GM12878 (cell line): ENCODE results near the gene ZNF600. TPM values are rescaled to one million over a fixed set of nuclear protein-coding genes. Genes with fewer than 3 reads are reported as not detected.

Experiments used
- ASH2L ChIP-seq: fragments of 300-600, 200-600 bp; sonication (generic); IDR thresholded peaks from 2 replicates; pipeline ENCODE4 v1.6.1; 2017; ENCODE audit warnings: low read depth, mild to moderate bottlenecking, borderline replicate concordance
- BACH1 ChIP-seq: fragments of 450-650 bp; IDR thresholded peaks from 2 replicates; pipeline ENCODE4 v1.6.1; 2017; ENCODE audit warnings: mild to moderate bottlenecking, borderline replicate concordance
- EED ChIP-seq: sonication (generic); IDR thresholded peaks from 2 replicates; pipeline ENCODE4 v1.6.1; 2016; ENCODE audit warnings: antibody characterized with exemption, low read depth
- EGR1 ChIP-seq, 2 experiments: IDR thresholded peaks; 1 replicate in 1 of 2; 2 replicates in 1 of 2; pipeline ENCODE4 v1.6.1; 2011 to 2012; ENCODE audit warnings: low read depth in 2 of 2, low read length in 2 of 2, borderline replicate concordance in 1 of 2, mild to moderate bottlenecking in 1 of 2, moderate library complexity in 1 of 2
- EP300 ChIP-seq, 2 experiments: fragments of 150-350 bp in 1 of 2; IDR thresholded peaks; 2 replicates each; pipeline ENCODE4 v1.6.1; 2011 to 2012; ENCODE audit warnings: low read depth in 2 of 2, low read length in 2 of 2, borderline replicate concordance in 1 of 2, improper control_type of control experiment in 1 of 2, inconsistent platforms in 1 of 2; ENCODE audit not compliant: control insufficient read depth in 1 of 2
- GABPA ChIP-seq: IDR thresholded peaks from 2 replicates; pipeline ENCODE4 v1.6.1; 2014; ENCODE audit warnings: antibody characterized with exemption, low read depth, mild to moderate bottlenecking, inconsistent platforms
- IRF5 ChIP-seq: fragments of 450-650 bp; IDR thresholded peaks from 2 replicates; pipeline ENCODE4 v1.6.1; 2017; ENCODE audit warnings: borderline replicate concordance
- MTA2 ChIP-seq: fragments of 450-650 bp; IDR thresholded peaks from 2 replicates; pipeline ENCODE4 v1.6.1; 2016; ENCODE audit warnings: low read depth, mild to moderate bottlenecking, moderate library complexity
- MYB ChIP-seq: fragments of 150-350 bp; IDR thresholded peaks from 2 replicates; pipeline ENCODE4 v1.6.1; 2014; ENCODE audit warnings: mild to moderate bottlenecking, low read depth, low read length, borderline replicate concordance
- MYC ChIP-seq: IDR thresholded peaks from 2 replicates; pipeline ENCODE4 v1.6.1; 2011; ENCODE audit warnings: mild to moderate bottlenecking, low read length, moderate library complexity, inconsistent platforms; ENCODE audit not compliant: insufficient read depth, insufficient replicate concordance, insufficient read length, severe bottlenecking
- NR2C1 ChIP-seq: fragments of 450-650 bp; IDR thresholded peaks from 2 replicates; pipeline ENCODE4 v1.6.1; 2017; ENCODE audit warnings: antibody characterized with exemption, mild to moderate bottlenecking, moderate library complexity
- NR2F1 ChIP-seq: fragments of 450-650 bp; conservative IDR thresholded peaks from 2 replicates; pipeline ENCODE4 v1.6.1; 2017; ENCODE audit warnings: mild to moderate bottlenecking
- POLR2A ChIP-seq: IDR thresholded peaks from 2 replicates; pipeline ENCODE4 v1.6.1; 2011; ENCODE audit warnings: low read depth, mild to moderate bottlenecking, low read length
- SIN3A ChIP-seq: IDR thresholded peaks from 2 replicates; pipeline ENCODE4 v1.6.1; 2012; ENCODE audit warnings: low read depth, low read length, improper control_type of control experiment
- SKIL ChIP-seq: fragments of 450-650 bp; IDR thresholded peaks from 2 replicates; pipeline ENCODE4 v1.6.1; 2017; ENCODE audit warnings: mild to moderate bottlenecking, low read depth, inconsistent platforms; ENCODE audit not compliant: poor library complexity, severe bottlenecking
- SREBF2 ChIP-seq: IDR thresholded peaks from 2 replicates; pipeline ENCODE4 v1.6.1; 2012; ENCODE audit warnings: mild to moderate bottlenecking, low read length
- TBL1XR1 ChIP-seq: IDR thresholded peaks from 2 replicates; pipeline ENCODE4 v1.6.1; 2012; ENCODE audit warnings: low read depth, low read length, improper control_type of control experiment
- polyA plus RNA-seq, 11 experiments: library from polyadenylated mRNA; depleted of rRNA in 4 of 11; unstranded in 6 of 11; stranded (reverse) in 5 of 11; fragments of >200 nt; fragmentation: Nextera tagmentation in 4 of 11; fragmentation: Illumina TruSeq in 1 of 11; extraction: Ambion mirVana in 4 of 11; extraction: Trizol in 1 of 11; gene quantifications; 1 replicate in 1 of 11; 2 replicates in 10 of 11; pipeline versions ENCODE4 v1.2.1 to v1.2.3, GENCODE V29; 2011 to 2016; ENCODE audit warnings: inconsistent platforms in 2 of 11, missing spikeins in 2 of 11, low read depth in 1 of 11
- total RNA-seq, 4 experiments: library from RNA; depleted of rRNA in 3 of 4; stranded (reverse); fragments of >200 nt in 3 of 4; fragmentation: Illumina TruSeq in 1 of 4; extraction: Trizol in 1 of 4; gene quantifications; 2 replicates each; pipeline versions ENCODE4 v1.2.1 to v1.2.3, GENCODE V29; 2013 to 2021
- TF ChIP-seq, protein P1 (sequence below): fragments of 450-650 bp; formaldehyde crosslinking; IDR thresholded peaks from 2 replicates; pipeline ENCODE4 v1.4.0; 2022; ENCODE audit warnings: mild to moderate bottlenecking, moderate library complexity
- TF ChIP-seq, protein P2 (sequence below): IDR thresholded peaks from 2 replicates; pipeline ENCODE4 v1.6.1; 2011; ENCODE audit warnings: low read depth, low read length, improper control_type of control experiment, borderline replicate concordance
- TF ChIP-seq, protein P3 (sequence below): fragments of 450-650 bp; IDR thresholded peaks from 2 replicates; pipeline ENCODE4 v1.6.1; 2018; ENCODE audit warnings: borderline replicate concordance, mild to moderate bottlenecking; ENCODE audit not compliant: partially characterized antibody

ZNF600 gene
- total and polyA plus RNA-seq, 10 of the 15 experiments (the other 5 are each of a cell fraction or from before 2014, with no cell fraction given): 9.5 to 25.6 (median 11.9) TPM

DNA sequence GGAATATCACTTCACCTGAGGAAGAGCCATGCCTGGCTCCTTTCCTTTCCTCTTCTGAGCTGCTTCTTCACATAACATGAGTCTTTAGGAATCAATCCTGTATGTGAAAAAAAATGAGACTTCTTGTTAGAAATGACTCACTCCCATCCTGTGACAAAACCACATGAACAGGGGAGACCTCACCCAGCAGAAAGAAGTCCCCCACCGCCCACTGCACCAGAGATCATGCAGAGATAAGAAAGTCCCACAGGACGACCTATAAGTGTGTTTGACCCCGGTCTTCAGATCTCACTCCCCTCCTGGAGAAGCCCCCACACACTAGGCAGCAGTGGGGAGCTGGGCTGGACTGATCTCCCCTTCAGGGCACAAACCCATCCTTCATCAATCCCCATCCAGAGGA lies 7.8 kb downstream of the ZNF600 start (continued):
- TF ChIP-seq EP300 (IDR thresholded peaks at IDR 0.05; ENCODE audit: borderline replicate concordance in 1 of 2, control insufficient read depth in 1 of 2, low read depth in 2 of 2, low read length in 2 of 2) (0 out of 4 replicates have a peak, but pooled peaks of 1 of the 2 experiments have one; percentile 21), SREBF2 (no peak), ASH2L (no peak), POLR2A (no peak), BACH1 (no peak; the same call in 1 of the 2 replicates), SKIL (no peak), TBL1XR1 (no peak), MTA2 (peak; percentile 42; the same call in 1 of the 2 replicates), SIN3A (no peak), NR2C1 (no peak), EGR1 (IDR thresholded peaks at IDR 0.05; ENCODE audit: borderline replicate concordance in 1 of 2, low read depth in 2 of 2, low read length in 2 of 2) (peak in 1 of 2 experiments; percentile 46; a peak in 1 of 3 replicates), MYB (no peak), EED (no peak), NR2F1 (peak; percentile 78), GABPA (no peak), IRF5 (no peak), MYC (no peak)
- TF ChIP-seq, protein P1, sequence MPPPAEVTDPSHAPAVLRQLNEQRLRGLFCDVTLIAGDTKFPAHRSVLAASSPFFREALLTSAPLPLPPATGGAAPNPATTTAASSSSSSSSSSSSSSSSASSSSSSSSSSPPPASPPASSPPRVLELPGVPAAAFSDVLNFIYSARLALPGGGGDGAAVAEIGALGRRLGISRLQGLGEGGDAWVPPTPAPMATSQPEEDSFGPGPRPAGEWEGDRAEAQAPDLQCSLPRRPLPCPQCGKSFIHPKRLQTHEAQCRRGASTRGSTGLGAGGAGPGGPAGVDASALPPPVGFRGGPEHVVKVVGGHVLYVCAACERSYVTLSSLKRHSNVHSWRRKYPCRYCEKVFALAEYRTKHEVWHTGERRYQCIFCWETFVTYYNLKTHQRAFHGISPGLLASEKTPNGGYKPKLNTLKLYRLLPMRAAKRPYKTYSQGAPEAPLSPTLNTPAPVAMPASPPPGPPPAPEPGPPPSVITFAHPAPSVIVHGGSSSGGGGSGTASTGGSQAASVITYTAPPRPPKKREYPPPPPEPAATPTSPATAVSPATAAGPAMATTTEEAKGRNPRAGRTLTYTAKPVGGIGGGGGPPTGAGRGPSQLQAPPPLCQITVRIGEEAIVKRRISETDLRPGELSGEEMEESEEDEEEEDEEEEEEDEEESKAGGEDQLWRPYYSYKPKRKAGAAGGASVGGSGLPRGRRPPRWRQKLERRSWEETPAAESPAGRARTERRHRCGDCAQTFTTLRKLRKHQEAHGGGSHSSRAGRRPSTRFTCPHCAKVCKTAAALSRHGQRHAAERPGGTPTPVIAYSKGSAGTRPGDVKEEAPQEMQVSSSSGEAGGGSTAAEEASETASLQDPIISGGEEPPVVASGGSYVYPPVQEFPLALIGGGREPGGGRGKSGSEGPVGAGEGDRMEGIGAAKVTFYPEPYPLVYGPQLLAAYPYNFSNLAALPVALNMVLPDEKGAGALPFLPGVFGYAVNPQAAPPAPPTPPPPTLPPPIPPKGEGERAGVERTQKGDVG (CRISPR knock-in tag): no peak
- TF ChIP-seq, protein P2, sequence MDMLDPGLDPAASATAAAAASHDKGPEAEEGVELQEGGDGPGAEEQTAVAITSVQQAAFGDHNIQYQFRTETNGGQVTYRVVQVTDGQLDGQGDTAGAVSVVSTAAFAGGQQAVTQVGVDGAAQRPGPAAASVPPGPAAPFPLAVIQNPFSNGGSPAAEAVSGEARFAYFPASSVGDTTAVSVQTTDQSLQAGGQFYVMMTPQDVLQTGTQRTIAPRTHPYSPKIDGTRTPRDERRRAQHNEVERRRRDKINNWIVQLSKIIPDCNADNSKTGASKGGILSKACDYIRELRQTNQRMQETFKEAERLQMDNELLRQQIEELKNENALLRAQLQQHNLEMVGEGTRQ: no peak
- TF ChIP-seq, protein P3, sequence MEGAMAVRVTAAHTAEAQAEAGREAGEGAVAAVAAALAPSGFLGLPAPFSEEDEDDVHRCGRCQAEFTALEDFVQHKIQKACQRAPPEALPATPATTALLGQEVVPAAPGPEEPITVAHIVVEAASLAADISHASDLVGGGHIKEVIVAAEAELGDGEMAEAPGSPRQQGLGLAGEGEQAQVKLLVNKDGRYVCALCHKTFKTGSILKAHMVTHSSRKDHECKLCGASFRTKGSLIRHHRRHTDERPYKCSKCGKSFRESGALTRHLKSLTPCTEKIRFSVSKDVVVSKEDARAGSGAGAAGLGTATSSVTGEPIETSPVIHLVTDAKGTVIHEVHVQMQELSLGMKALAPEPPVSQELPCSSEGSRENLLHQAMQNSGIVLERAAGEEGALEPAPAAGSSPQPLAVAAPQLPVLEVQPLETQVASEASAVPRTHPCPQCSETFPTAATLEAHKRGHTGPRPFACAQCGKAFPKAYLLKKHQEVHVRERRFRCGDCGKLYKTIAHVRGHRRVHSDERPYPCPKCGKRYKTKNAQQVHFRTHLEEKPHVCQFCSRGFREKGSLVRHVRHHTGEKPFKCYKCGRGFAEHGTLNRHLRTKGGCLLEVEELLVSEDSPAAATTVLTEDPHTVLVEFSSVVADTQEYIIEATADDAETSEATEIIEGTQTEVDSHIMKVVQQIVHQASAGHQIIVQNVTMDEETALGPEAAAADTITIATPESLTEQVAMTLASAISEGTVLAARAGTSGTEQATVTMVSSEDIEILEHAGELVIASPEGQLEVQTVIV: no peak
